IMR-90 (cell line): ENCODE results near the gene ASL. TPM values are rescaled to one million over a fixed set of nuclear protein-coding genes. Genes with fewer than 3 reads are reported as not detected.

Experiments used
- ATAC-seq: fragments of 200-7000 bp; cut with Tn5 transposase; 2 replicates; pipeline ENCODE4 v1.9.1; 2020; ENCODE audit warnings: low read depth, mild to moderate bottlenecking, moderate library complexity
- BruUV-seq: library from RNA; stranded (reverse); fragments of 400-500 nt; replicated peaks from 2 replicates; lab custom pipeline; 2021; lab: Mats Ljungman, UMichigan
- CTCF ChIA-PET: fragments of 300-600 bp; formaldehyde crosslinking; extraction: SDS; loops from one replicate; lab custom pipeline; 2021; ENCODE audit warnings: antibody characterized with exemption; lab: Yijun Ruan, JAX
- POLR2A ChIA-PET: fragments of 300-600 bp; sonication (Branson Sonifier 250); formaldehyde crosslinking; loops from one replicate; lab custom pipeline; 2022; ENCODE audit warnings: antibody characterized with exemption; ENCODE audit not compliant: unreplicated experiment; lab: Charles Lee
- DNase-seq: peaks from one replicate; pipeline ENCODE4 v3.0.0; 2013
- H2AFZ ChIP-seq: replicated peaks from 2 replicates; pipeline ENCODE3; 2013; ENCODE audit warnings: low read length, mild to moderate bottlenecking; ENCODE audit not compliant: poor library complexity
- H2AK5ac ChIP-seq: 2 replicates; pipeline ENCODE4 v1.6.1; 2013; ENCODE audit warnings: low read depth, low read length, inconsistent platforms
- H2AK9ac ChIP-seq: replicated peaks from 2 replicates; pipeline ENCODE3; 2013; ENCODE audit warnings: mild to moderate bottlenecking, low read depth, low read length, moderate library complexity; ENCODE audit not compliant: poor library complexity
- H2BK120ac ChIP-seq: 2 replicates; pipeline ENCODE4 v1.6.1; 2013; ENCODE audit warnings: low read depth, low read length, inconsistent platforms
- H2BK15ac ChIP-seq: 3 replicates; pipeline ENCODE4 v1.6.1; 2013; ENCODE audit warnings: low read depth, low read length, inconsistent platforms
- H2BK20ac ChIP-seq: 2 replicates; pipeline ENCODE4 v1.6.1; 2013; ENCODE audit warnings: low read depth, mild to moderate bottlenecking, inconsistent platforms, low read length, moderate library complexity
- H2BK5ac ChIP-seq: 2 replicates; pipeline ENCODE4 v1.6.1; 2013; ENCODE audit warnings: mild to moderate bottlenecking, low read depth, low read length, inconsistent platforms; ENCODE audit not compliant: poor library complexity, severe bottlenecking
- H3K14ac ChIP-seq: replicated peaks from 2 replicates; pipeline ENCODE4 v1.6.1; 2013; ENCODE audit warnings: low read depth, low read length, inconsistent platforms
- H3K18ac ChIP-seq: 2 replicates; pipeline ENCODE4 v1.6.1; 2013; ENCODE audit warnings: low read depth, low read length, control low read depth
- H3K23ac ChIP-seq: 2 replicates; pipeline ENCODE4 v1.6.1; 2013; ENCODE audit warnings: low read depth, low read length, inconsistent platforms
- H3K27ac ChIP-seq: 2 replicates; pipeline ENCODE4 v1.5.1; 2013; ENCODE audit warnings: mild to moderate bottlenecking, control low read depth, low read length; ENCODE audit not compliant: insufficient read depth
- H3K27me3 ChIP-seq: 2 replicates; pipeline ENCODE4 v1.6.1; 2013; ENCODE audit warnings: low read length; ENCODE audit not compliant: control insufficient read depth, insufficient read depth
- H3K36me3 ChIP-seq: 2 replicates; pipeline ENCODE4 v1.6.1; 2013; ENCODE audit warnings: low read length, mixed read lengths; ENCODE audit not compliant: control insufficient read depth, insufficient read depth
- H3K4ac ChIP-seq: 2 replicates; pipeline ENCODE4 v1.6.1; 2013; ENCODE audit warnings: low read depth, low read length, inconsistent platforms
- H3K4me1 ChIP-seq: 2 replicates; pipeline ENCODE4 v1.6.1; 2013; ENCODE audit warnings: low read length, mixed read lengths; ENCODE audit not compliant: control insufficient read depth, insufficient read depth
- H3K4me2 ChIP-seq: 2 replicates; pipeline ENCODE4 v1.6.1; 2013; ENCODE audit warnings: low read depth, mild to moderate bottlenecking, control low read depth, low read length, moderate library complexity
- H3K4me3 ChIP-seq: 2 replicates; pipeline ENCODE4 v1.5.1; 2013; ENCODE audit warnings: low read depth, mild to moderate bottlenecking, control low read depth, low read length, moderate library complexity; ENCODE audit not compliant: insufficient read depth
- H3K56ac ChIP-seq: 2 replicates; pipeline ENCODE4 v1.6.1; 2013; ENCODE audit warnings: low read length, inconsistent platforms; ENCODE audit not compliant: insufficient read depth; ENCODE audit errors: extremely low read depth
- H3K79me1 ChIP-seq, 2 experiments: 2 replicates each; pipeline ENCODE4 v1.6.1; 2013; ENCODE audit warnings: low read length in 2 of 2, inconsistent platforms in 1 of 2, low read depth in 1 of 2
- H3K9ac ChIP-seq: 2 replicates; pipeline ENCODE4 v1.6.1; 2013; ENCODE audit warnings: low read depth, low read length, control low read depth
- H3K9me1 ChIP-seq: 2 replicates; pipeline ENCODE4 v1.6.1; 2013; ENCODE audit warnings: low read length, inconsistent platforms; ENCODE audit not compliant: insufficient read depth
- H3K9me3 ChIP-seq: 2 replicates; pipeline ENCODE4 v1.6.1; 2013; ENCODE audit warnings: low read length; ENCODE audit not compliant: control insufficient read depth, insufficient read depth
- H4K20me1 ChIP-seq: 2 replicates; pipeline ENCODE4 v1.6.1; 2013; ENCODE audit warnings: low read length, inconsistent platforms; ENCODE audit not compliant: insufficient read depth
- H4K5ac ChIP-seq: 2 replicates; pipeline ENCODE4 v1.6.1; 2013; ENCODE audit warnings: mild to moderate bottlenecking, low read depth, low read length, control low read depth
- H4K8ac ChIP-seq, 2 experiments: 2 replicates each; pipeline ENCODE4 v1.6.1; 2013; ENCODE audit warnings: low read depth in 2 of 2, low read length in 2 of 2, control low read depth in 1 of 2, inconsistent platforms in 1 of 2
- H4K91ac ChIP-seq: 2 replicates; pipeline ENCODE4 v1.6.1; 2013; ENCODE audit warnings: low read depth, low read length, inconsistent platforms; ENCODE audit not compliant: insufficient read depth
- BHLHE40 ChIP-seq: fragments of 150-350 bp; IDR thresholded peaks from 2 replicates; pipeline ENCODE4 v1.6.1; 2016; ENCODE audit warnings: mild to moderate bottlenecking, low read depth, low read length
- CEBPB ChIP-seq: IDR thresholded peaks from 2 replicates; pipeline ENCODE4 v1.6.1; 2012; ENCODE audit warnings: low read depth, low read length, improper control_type of control experiment
- RCOR1 ChIP-seq: IDR thresholded peaks from 2 replicates; pipeline ENCODE4 v1.6.1; 2012; ENCODE audit warnings: mild to moderate bottlenecking, low read length, improper control_type of control experiment; ENCODE audit not compliant: insufficient replicate concordance
- WGBS, 2 experiments: methylation state at CpG; one replicate each; pipeline versions ENCODE4 v1.1.5 to v1.1.7; 2013; ENCODE audit warnings: missing lambda C conversion rate in 2 of 2; ENCODE audit not compliant: insufficient read length in 1 of 2; ENCODE audit errors: extremely low coverage in 2 of 2; 5-methylcytosine and 5-hydroxymethylcytosine counted together
- dilution Hi-C: fragments of 300-500 bp; cut with HindIII; formaldehyde crosslinking; loops from one replicate; pipeline ENCODE4 v1.14.3; 2018; ENCODE audit warnings: low sequenced_read_pairs; ENCODE audit not compliant: unreplicated experiment
- in situ Hi-C: fragments of 300-500 bp; cut with MboI; formaldehyde crosslinking; loops from 3 replicates; pipeline ENCODE4 v1.14.3; 2019; ENCODE audit warnings: low sequenced_read_pairs, inconsistent platforms, mixed read lengths
- intact Hi-C: fragments of 100-400 bp; cut with micrococcal nuclease; formaldehyde crosslinking; loops from 2 replicates; pipeline ENCODE4 v1.10.0; 2022
- polyA plus RNA-seq, 3 experiments: library from polyadenylated mRNA; depleted of rRNA; stranded (reverse); fragments of >200 nt; gene quantifications; 2 replicates each; pipeline ENCODE4 v1.2.3, GENCODE V29; 2012; ENCODE audit warnings: low replicate concordance in 1 of 3
- total RNA-seq: library from RNA; depleted of rRNA; stranded (reverse); fragments of >200 nt; gene quantifications from 2 replicates; pipeline ENCODE4 v1.2.3, GENCODE V29; 2012

The ASL gene
- total and polyA plus RNA-seq, 2 of the 4 experiments (the other 2 are of a cell fraction): 49.0 to 50.0 TPM

GRCh38 chr7:66036788-66037187, 38.8 kb upstream of the ASL start:
- Histone ChIP-seq H3K18ac (no peak overlapping the region), H4K8ac (no peak overlapping the region), H2BK120ac (no peak overlapping the region), H2BK20ac (no peak overlapping the region), H3K9me1 (no peaks in the 10 kb centered on the region), H4K91ac (no peak overlapping the region), H3K23ac (no peak overlapping the region), H3K36me3 (no peaks in the 10 kb centered on the region), H3K4me1 (no peaks in the 10 kb centered on the region; the same call in 1 of the 2 replicates), H3K56ac (no peak overlapping the region), H3K27ac (no peak overlapping the region), H3K9me3 (no peaks in the 10 kb centered on the region), H4K5ac (no peak overlapping the region), H2AFZ (no peak overlapping the region), H3K4me2 (no peak overlapping the region), H2BK5ac (peak overlapping the region; percentile 36), H3K79me1 (no peaks in the 10 kb centered on the region), H2AK5ac (no peak overlapping the region), H3K14ac (no peak overlapping the region), H3K9ac (no peak overlapping the region), H4K20me1 (no peaks in the 10 kb centered on the region), H3K4me3 (no peak overlapping the region), H3K4ac (no peak overlapping the region), H3K27me3 (no peaks in the 10 kb centered on the region), H2AK9ac (no peak overlapping the region), H2BK15ac (no peak overlapping the region)
- no TSS peak for BruUV-seq
- in situ Hi-C loops (no loop called here), dilution Hi-C loops (no loop called here), intact Hi-C loops (no loop called here)
- 80% methylated on average over 1 of the region's 7 CpGs; no CpG with 5 or more reads in 1 of the 2 experiments for WGBS, 2 experiments
- ChIA-PET POLR2A (interaction anchor here (0.6 kb wide), 1 partner anchor 456 kb away, joined by 3 read pairs; no protein-coding TSS in a partner anchor), CTCF (no interaction called here)
- ATAC-seq (peak; percentile 47), DNase-seq (no peak)
- TF ChIP-seq CEBPB (0 out of 2 replicates have a peak, but pooled peaks have one; percentile 1), RCOR1 (no peak), BHLHE40 (peak; percentile 49; the same call in 1 of the 2 replicates)
